H1 (cell line): ENCODE data around the gene TRIM14. TPM values are rescaled to one million over a fixed set of nuclear protein-coding genes. Genes with fewer than 3 reads are reported as not detected.

Experiments used
- CTCF ChIA-PET: fragments of 300-600 bp; sonication (Branson Sonifier 250); formaldehyde crosslinking; loops from one replicate; lab custom pipeline; 2021; ENCODE audit not compliant: partially characterized antibody; lab: Charles Lee
- POLR2A ChIA-PET: fragments of 300-600 bp; sonication (Branson Sonifier 250); formaldehyde crosslinking; loops from one replicate; lab custom pipeline; 2021; ENCODE audit warnings: inconsistent platforms; ENCODE audit not compliant: partially characterized antibody; lab: Charles Lee
- DNase-seq, 2 experiments: peaks; one replicate each; pipeline versions ENCODE4 v3.0.0 to v3.0.0-alpha.2; 2010 to 2022; ENCODE audit warnings: low spot score in 2 of 2, low read depth in 1 of 2, mixed read lengths in 1 of 2
- FAIRE-seq: peaks from 2 replicates; lab custom pipeline; 2011; peaks lifted over from hg19 to GRCh38; lab: Jason Lieb, UNC
- H2AFZ ChIP-seq: 2 replicates; pipeline ENCODE4 v1.8.1; 2012; ENCODE audit warnings: low read length, inconsistent platforms
- H2AK5ac ChIP-seq: 2 replicates; pipeline ENCODE4 v1.6.1; 2013; ENCODE audit warnings: low read depth, low read length
- H2BK120ac ChIP-seq: replicated peaks from 2 replicates; pipeline ENCODE3; 2013; ENCODE audit warnings: low read depth, low read length, inconsistent platforms
- H2BK12ac ChIP-seq: 2 replicates; pipeline ENCODE4 v1.6.1; 2013; ENCODE audit warnings: low read depth, low read length
- H2BK15ac ChIP-seq: 2 replicates; pipeline ENCODE4 v1.6.1; 2013; ENCODE audit warnings: low read length
- H2BK20ac ChIP-seq: 2 replicates; pipeline ENCODE4 v1.6.1; 2013; ENCODE audit warnings: low read length
- H2BK5ac ChIP-seq: 2 replicates; pipeline ENCODE4 v1.6.1; 2013; ENCODE audit warnings: low read depth, low read length
- H3K14ac ChIP-seq: 2 replicates; pipeline ENCODE4 v1.6.1; 2013; ENCODE audit warnings: inconsistent platforms; ENCODE audit not compliant: insufficient read length
- H3K18ac ChIP-seq: 2 replicates; pipeline ENCODE4 v1.6.1; 2013; ENCODE audit warnings: low read length; ENCODE audit errors: extremely low read depth
- H3K23ac ChIP-seq: 2 replicates; pipeline ENCODE4 v1.6.1; 2013; ENCODE audit warnings: inconsistent platforms; ENCODE audit not compliant: insufficient read length
- H3K23me2 ChIP-seq: 2 replicates; pipeline ENCODE4 v1.6.1; 2013; ENCODE audit warnings: low read depth, low read length
- H3K27ac ChIP-seq: 2 replicates; pipeline ENCODE4 v1.6.1; 2011; ENCODE audit warnings: low read depth, low read length, inconsistent platforms
- H3K27me3 ChIP-seq, 4 experiments: replicated peaks in 1 of 4; 1 replicate in 1 of 4; 2 replicates in 3 of 4; pipeline versions ENCODE4 v1.6.1 to v1.8.1; 2011 to 2013; ENCODE audit warnings: low read length in 3 of 4, mild to moderate bottlenecking in 3 of 4, inconsistent platforms in 2 of 4, mixed read lengths in 2 of 4, moderate library complexity in 1 of 4; ENCODE audit not compliant: control insufficient read depth in 3 of 4, insufficient read depth in 3 of 4; ENCODE audit errors: extremely low read depth in 1 of 4
- H3K36me3 ChIP-seq, 4 experiments: 2 replicates each; pipeline versions ENCODE4 v1.6.1 to v1.8.1; 2011 to 2013; ENCODE audit warnings: mild to moderate bottlenecking in 4 of 4, low read length in 3 of 4, moderate library complexity in 2 of 4, control low read depth in 1 of 4, inconsistent platforms in 1 of 4; ENCODE audit not compliant: insufficient read depth in 4 of 4, control insufficient read depth in 2 of 4
- H3K4ac ChIP-seq: replicated peaks from 2 replicates; pipeline ENCODE3; 2013; ENCODE audit warnings: low read length, low read depth, mixed read lengths, inconsistent platforms; ENCODE audit not compliant: insufficient read length
- H3K4me1 ChIP-seq, 4 experiments: replicated peaks in 1 of 4; 1 replicate in 1 of 4; 2 replicates in 3 of 4; pipeline versions ENCODE4 v1.6.1 to v1.8.1; 2011 to 2013; ENCODE audit warnings: low read length in 3 of 4, inconsistent platforms in 2 of 4, mixed read lengths in 1 of 4; ENCODE audit not compliant: insufficient read depth in 4 of 4, control insufficient read depth in 3 of 4
- H3K4me2 ChIP-seq, 2 experiments: 2 replicates each; pipeline versions ENCODE4 v1.6.1 to v1.8.1; 2011 to 2013; ENCODE audit warnings: low read depth in 2 of 2, low read length in 2 of 2, control low read depth in 1 of 2, inconsistent platforms in 1 of 2, mild to moderate bottlenecking in 1 of 2; ENCODE audit not compliant: insufficient read depth in 1 of 2
- H3K4me3 ChIP-seq, 4 experiments: fragments of 200-600, 300-600 bp in 1 of 4; sonication (generic), shearing (Covaris generic), sonication (Bioruptor Twin) in 1 of 4; 2 replicates each; pipeline versions ENCODE4 v1.5.1 to v1.8.1; 2011 to 2016; ENCODE audit warnings: low read length in 4 of 4, low read depth in 3 of 4, control low read depth in 2 of 4, inconsistent platforms in 2 of 4, mild to moderate bottlenecking in 2 of 4, mixed read lengths in 1 of 4, moderate library complexity in 1 of 4; ENCODE audit not compliant: insufficient read depth in 2 of 4; ENCODE audit errors: extremely low read depth in 1 of 4
- H3K56ac ChIP-seq: replicated peaks from 2 replicates; pipeline ENCODE3; 2013; ENCODE audit warnings: low read depth, mild to moderate bottlenecking, mixed read lengths, low read length, inconsistent platforms; ENCODE audit not compliant: insufficient read length
- H3K79me1 ChIP-seq: 2 replicates; pipeline ENCODE4 v1.6.1; 2013; ENCODE audit warnings: low read depth, low read length, control low read depth
- H3K79me2 ChIP-seq, 2 experiments: 2 replicates each; pipeline versions ENCODE4 v1.6.1 to v1.8.1; 2012 to 2013; ENCODE audit warnings: low read length in 2 of 2, mild to moderate bottlenecking in 2 of 2, inconsistent platforms in 1 of 2; ENCODE audit not compliant: insufficient read depth in 2 of 2, control insufficient read depth in 1 of 2
- H3K9ac ChIP-seq, 4 experiments: replicated peaks in 1 of 4; 1 replicate in 1 of 4; 2 replicates in 3 of 4; pipeline versions ENCODE4 v1.6.1 to v1.8.1; 2011 to 2013; ENCODE audit warnings: low read depth in 3 of 4, low read length in 3 of 4, control low read depth in 2 of 4, mild to moderate bottlenecking in 2 of 4, moderate library complexity in 2 of 4, inconsistent platforms in 1 of 4; ENCODE audit errors: extremely low read depth in 1 of 4
- H3K9me3 ChIP-seq, 2 experiments: 2 replicates each; pipeline versions ENCODE4 v1.6.1 to v1.8.1; 2012 to 2013; ENCODE audit warnings: mild to moderate bottlenecking in 2 of 2, moderate library complexity in 2 of 2, control low read depth in 1 of 2, inconsistent platforms in 1 of 2, low read depth in 1 of 2, low read length in 1 of 2, mixed read lengths in 1 of 2; ENCODE audit not compliant: insufficient read depth in 2 of 2
- H4K20me1 ChIP-seq, 2 experiments: replicated peaks in 1 of 2; 2 replicates each; pipeline versions ENCODE3 to v1.8.1; 2011 to 2013; ENCODE audit warnings: inconsistent platforms in 2 of 2, low read length in 2 of 2, mild to moderate bottlenecking in 1 of 2; ENCODE audit not compliant: insufficient read depth in 2 of 2, control insufficient read depth in 1 of 2
- H4K5ac ChIP-seq: 2 replicates; pipeline ENCODE4 v1.6.1; 2013; ENCODE audit warnings: low read length, low read depth, mixed read lengths, inconsistent platforms; ENCODE audit not compliant: insufficient read length
- H4K8ac ChIP-seq: 2 replicates; pipeline ENCODE4 v1.8.0; 2013; ENCODE audit warnings: mild to moderate bottlenecking, moderate library complexity, low read length, inconsistent platforms; ENCODE audit not compliant: insufficient read depth; ENCODE audit errors: extremely low read depth
- H4K91ac ChIP-seq: replicated peaks from 2 replicates; pipeline ENCODE3; 2013; ENCODE audit warnings: low read length, mixed read lengths, inconsistent platforms; ENCODE audit not compliant: insufficient read length
- ASH2L ChIP-seq: fragments of 200-600, 300-600 bp; sonication (generic); IDR thresholded peaks from one replicate; pipeline ENCODE4 v1.7.1; 2017; ENCODE audit warnings: low read length
- BACH1 ChIP-seq: IDR thresholded peaks from 2 replicates; pipeline ENCODE4 v1.6.1; 2012; ENCODE audit warnings: low read length, improper control_type of control experiment
- CBX8 ChIP-seq: fragments of 300-800, 300-1000 bp; sonication (generic); IDR thresholded peaks from 2 replicates; pipeline ENCODE4 v1.7.1; 2016; ENCODE audit warnings: low read depth, low read length, borderline replicate concordance
- WGBS, 2 experiments: shearing (Covaris generic) in 1 of 2; methylation state at CpG; one replicate each; pipeline versions ENCODE4 v1.1.6 to v1.1.7; 2013 to 2015; ENCODE audit warnings: low lambda C conversion rate in 2 of 2, mixed read lengths in 2 of 2, inconsistent platforms in 1 of 2, low coverage in 1 of 2, missing lambda C conversion rate in 1 of 2; ENCODE audit not compliant: insufficient replicate concordance in 2 of 2, insufficient coverage in 1 of 2, insufficient read length in 1 of 2; ENCODE audit errors: extremely low coverage in 1 of 2, missing lambda C conversion rate in 1 of 2; 5-methylcytosine and 5-hydroxymethylcytosine counted together
- polyA plus RNA-seq, 7 experiments: library from polyadenylated mRNA; depleted of rRNA in 3 of 7; stranded (reverse) in 5 of 7; unstranded in 2 of 7; fragments of >200 nt in 5 of 7; fragments of 200-250 nt in 2 of 7; gene quantifications; 1 replicate in 5 of 7; 2 replicates in 1 of 7; 4 replicates in 1 of 7; pipeline versions ENCODE4 v1.2.1 to v1.2.3, GENCODE V29; 2011 to 2013; ENCODE audit warnings: missing spikeins in 2 of 7, mixed read lengths in 2 of 7
- total RNA-seq: library from RNA; stranded (reverse); fragmentation: NEBNext Ultra II Directional; extraction: Animal tissue kit (Norgen Biotek cat#: 25700); gene quantifications from 2 replicates; pipeline ENCODE4 v1.2.1, GENCODE V29; 2021

TRIM14 gene
- total and polyA plus RNA-seq, 2 of the 8 experiments (the other 6 are each of a cell fraction or from before 2014, with no cell fraction given), result 9.2 to 19.4 TPM

GRCh38 chr9:98040212-98040611 lies 78.8 kb downstream of the TRIM14 start:
- H3K56ac ChIP-seq, result no peak overlapping the region
- H3K23me2 ChIP-seq, result no peaks in the 10 kb centered on the region
- POLR2A ChIA-PET, result interaction anchor here (0.9 kb wide), 1 partner anchor 17 kb away, joined by 3 read pairs; no protein-coding TSS in a partner anchor
- no peak overlapping the region for H3K4me3 ChIP-seq
- DNase-seq, result no peak
- H3K27me3 ChIP-seq, result peaks cover 0 to 3% (median 0%) of the 10 kb centered on the region in 4 experiments; a peak in 1 of 7 replicates
- H2AK5ac ChIP-seq, result no peak overlapping the region
- no peaks in the 10 kb centered on the region for H4K20me1 ChIP-seq
- no peak overlapping the region for H2BK15ac ChIP-seq
- no peak overlapping the region for H2AFZ ChIP-seq
- CTCF ChIA-PET, result interaction anchor here (0.6 to 1.0 kb wide), 2 partner anchors 117 to 217 kb away, joined by 3 read pairs; no protein-coding TSS in a partner anchor
- WGBS, 2 experiments, result 98% methylated on average over 6 of the region's 6 CpGs; no CpG with 5 or more reads in 1 of the 2 experiments
- no peak overlapping the region for H3K14ac ChIP-seq
- no peak overlapping the region for H4K5ac ChIP-seq
- H3K36me3 ChIP-seq, result no peaks in the 10 kb centered on the region
- H3K23ac ChIP-seq, result no peak overlapping the region
- no peak overlapping the region for H2BK120ac ChIP-seq
- H3K4me2 ChIP-seq, result no peak overlapping the region
- no peak overlapping the region for H2BK5ac ChIP-seq
- no peak overlapping the region for H2BK12ac ChIP-seq
- H3K9me3 ChIP-seq, result no peaks in the 10 kb centered on the region
- H3K27ac ChIP-seq, result no peak overlapping the region
- H3K4ac ChIP-seq, result no peak overlapping the region
- no peak for FAIRE-seq
- no peaks in the 10 kb centered on the region for H3K4me1 ChIP-seq
- no peak overlapping the region for H3K9ac ChIP-seq
- H2BK20ac ChIP-seq, result no peak overlapping the region
- TF ChIP-seq CBX8 (no peak), BACH1 (no peak), ASH2L (no peak)
- no peaks in the 10 kb centered on the region for H3K79me2 ChIP-seq
- no peak overlapping the region for H4K91ac ChIP-seq
- no peak overlapping the region for H3K18ac ChIP-seq
- no peaks in the 10 kb centered on the region for H3K79me1 ChIP-seq
- no peak overlapping the region for H4K8ac ChIP-seq
